PC-3 (cell line): Measurements from ENCODE around the gene AHNAK. TPM values are rescaled to one million over a fixed set of nuclear protein-coding genes. Genes with fewer than 3 reads are reported as not detected.
A peak's percentile ranks its signal among the peaks of the same experiment; 100 is the strongest.

Source experiments
- ATAC-seq: fragments of 200-7000 bp; cut with Tn5 transposase; 2 replicates; pipeline ENCODE4 v1.9.1; 2020; ENCODE audit warnings: mild to moderate bottlenecking, moderate library complexity
- BruUV-seq: library from RNA; stranded (reverse); fragments of 400-500 nt; replicated peaks from 2 replicates; lab custom pipeline; 2021; lab: Mats Ljungman, UMichigan
- CTCF ChIA-PET: fragments of 300-600 bp; sonication (Branson Sonifier 250); formaldehyde crosslinking; loops from one replicate; lab custom pipeline; 2022; ENCODE audit warnings: antibody characterized with exemption; lab: Charles Lee
- POLR2A ChIA-PET: fragments of 300-600 bp; sonication (Branson Sonifier 250); formaldehyde crosslinking; loops from one replicate; lab custom pipeline; 2022; ENCODE audit warnings: antibody characterized with exemption; ENCODE audit not compliant: unreplicated experiment; lab: Charles Lee
- DNase-seq: peaks from one replicate; pipeline ENCODE4 v3.0.0-alpha.2; 2015
- H2AFZ ChIP-seq: fragments of 300-600 bp; sonication (generic); 2 replicates; pipeline ENCODE4 v1.6.0; 2016; ENCODE audit warnings: antibody characterized with exemption, low read length
- H3F3A ChIP-seq: fragments of 300-600 bp; sonication (generic); one replicate; pipeline ENCODE4 v1.6.0; 2017; ENCODE audit warnings: antibody characterized with exemption, low read length, control low read depth, mild to moderate bottlenecking; ENCODE audit not compliant: unreplicated experiment
- H3K27ac ChIP-seq: fragments of 300-600 bp; sonication (generic); 2 replicates; pipeline ENCODE4 v1.5.1; 2016; ENCODE audit warnings: mild to moderate bottlenecking, low read length
- H3K27me3 ChIP-seq: fragments of 300-600 bp; sonication (generic); 2 replicates; pipeline ENCODE4 v1.6.1; 2016; ENCODE audit warnings: low read length, mixed read lengths
- H3K36me3 ChIP-seq: fragments of 300-600 bp; sonication (generic); 2 replicates; pipeline ENCODE4 v1.6.1; 2016; ENCODE audit warnings: low read depth, mixed run types, low read length, mixed read lengths
- H3K4me1 ChIP-seq: fragments of 300-600 bp; sonication (generic); 2 replicates; pipeline ENCODE4 v1.5.1; 2016; ENCODE audit warnings: low read length; ENCODE audit not compliant: insufficient read depth
- H3K4me2 ChIP-seq: fragments of 300-600 bp; sonication (generic); 2 replicates; pipeline ENCODE4 v1.6.0; 2016; ENCODE audit warnings: low read length
- H3K4me3 ChIP-seq: fragments of 300-600 bp; sonication (generic); 2 replicates; pipeline ENCODE4 v1.5.1; 2016; ENCODE audit warnings: mild to moderate bottlenecking, low read length, mixed read lengths
- H3K79me2 ChIP-seq: fragments of 300-600 bp; sonication (generic); 2 replicates; pipeline ENCODE4 v1.6.1; 2017; ENCODE audit warnings: low read length, mixed read lengths
- H3K9ac ChIP-seq: fragments of 300-600 bp; sonication (generic); 2 replicates; pipeline ENCODE4 v1.6.0; 2016; ENCODE audit warnings: mild to moderate bottlenecking, low read length
- H3K9me2 ChIP-seq: fragments of 300-600 bp; sonication (generic); replicated peaks from 2 replicates; pipeline ENCODE4 v1.6.1; 2016; ENCODE audit warnings: mixed run types, low read length, mixed read lengths
- H3K9me3 ChIP-seq: fragments of 300-600 bp; sonication (generic); 2 replicates; pipeline ENCODE4 v1.6.1; 2016; ENCODE audit warnings: low read length, mixed read lengths
- H4K20me1 ChIP-seq: fragments of 300-600 bp; sonication (generic); 2 replicates; pipeline ENCODE4 v1.6.1; 2016; ENCODE audit warnings: low read length, mixed read lengths
- EZH2 ChIP-seq: fragments of 300-600 bp; sonication (generic); IDR thresholded peaks from one replicate; pipeline ENCODE4 v1.6.1; 2017; ENCODE audit warnings: antibody characterized with exemption, mild to moderate bottlenecking, low read length; ENCODE audit not compliant: unreplicated experiment
- EZH2phosphoT487 ChIP-seq: fragments of 300-600 bp; sonication (generic); IDR thresholded peaks from 2 replicates; pipeline ENCODE4 v1.6.1; 2018; ENCODE audit warnings: mild to moderate bottlenecking, antibody characterized with exemption, low read length, borderline replicate concordance
- intact Hi-C: fragments of 100-400 bp; cut with micrococcal nuclease; formaldehyde crosslinking; loops from 2 replicates; pipeline ENCODE4 v1.9.0; 2023
- total RNA-seq: library from RNA; depleted of rRNA; stranded (reverse); fragments of >200 nt; gene quantifications from 2 replicates; pipeline ENCODE4 v1.2.3, GENCODE V29; 2014
- TF ChIP-seq, protein P1 (sequence below): fragments of 300-600 bp; sonication (generic); conservative IDR thresholded peaks from 2 replicates; pipeline ENCODE4 v1.5.1; 2017; ENCODE audit warnings: antibody characterized with exemption, low read depth, mild to moderate bottlenecking, low read length

AHNAK gene
- total RNA-seq, 1 experiment from 2014 or later, result 287 TPM

DNA sequence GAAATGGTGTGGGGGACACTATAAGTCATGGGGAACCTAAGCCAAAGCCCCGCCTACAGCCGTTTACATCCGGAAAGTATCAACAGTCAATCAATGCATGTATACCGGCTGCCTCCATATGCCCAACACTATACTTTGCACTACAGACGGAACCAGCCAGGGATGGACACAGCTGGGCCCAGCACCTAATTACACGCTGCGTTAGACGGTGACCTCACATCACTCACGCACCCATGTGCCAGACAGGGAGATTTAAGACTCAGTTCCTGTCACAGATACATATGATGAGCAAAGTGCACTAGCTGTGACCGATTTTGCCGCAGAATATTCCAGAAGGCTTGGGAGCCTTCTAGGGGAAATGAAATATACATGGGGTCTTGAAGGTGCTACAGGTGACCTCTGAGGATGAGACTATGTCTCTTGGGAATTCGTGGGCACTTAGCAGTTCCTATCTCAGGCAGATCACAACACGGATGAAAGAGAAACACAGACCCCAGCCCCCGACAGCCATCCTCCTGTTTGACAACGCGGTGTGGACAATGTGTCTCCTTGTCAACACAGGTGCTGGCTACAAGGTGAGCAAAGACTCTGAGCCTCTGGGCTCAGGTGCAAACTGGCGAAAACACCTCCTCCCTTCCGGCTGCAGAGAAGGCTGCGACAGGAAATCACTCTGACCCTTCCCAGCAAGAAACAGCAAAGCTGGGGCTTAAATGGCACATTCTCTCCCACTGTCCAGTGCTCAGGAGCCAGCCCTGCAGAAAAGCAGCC is 8.0 kb downstream of the AHNAK start:
- Histone ChIP-seq H3K4me3 (peak overlapping the region; percentile 56), H3K79me2 (peaks cover 98% of the 10 kb centered on the region), H2AFZ (no peak overlapping the region), H4K20me1 (peaks cover 67% of the 10 kb centered on the region), H3K27me3 (no peaks in the 10 kb centered on the region), H3F3A (peaks cover 12% of the 10 kb centered on the region), H3K9me2 (no peaks in the 10 kb centered on the region), H3K4me1 (peaks cover 57% of the 10 kb centered on the region), H3K27ac (peak overlapping the region; percentile 64), H3K9ac (peak overlapping the region; percentile 33), H3K4me2 (peak overlapping the region; percentile 86), H3K9me3 (no peaks in the 10 kb centered on the region), H3K36me3 (peaks cover 25% of the 10 kb centered on the region)
- DNase-seq (no peak), ATAC-seq (no peak)
- ChIA-PET CTCF (interaction anchor here (0.9 to 2.1 kb wide), 6 partner anchors 22 to 144 kb away, joined by 3 to 23 read pairs (median 6); no protein-coding TSS in a partner anchor), POLR2A (interaction anchor here (0.9 to 1.0 kb wide), 2 partner anchors 53 to 143 kb away, joined by 3 to 5 read pairs; partner anchors contain the start of gene TUT1)
- intact Hi-C loops, result no loop called here
- no TSS peak for BruUV-seq
- TF ChIP-seq, protein P1, sequence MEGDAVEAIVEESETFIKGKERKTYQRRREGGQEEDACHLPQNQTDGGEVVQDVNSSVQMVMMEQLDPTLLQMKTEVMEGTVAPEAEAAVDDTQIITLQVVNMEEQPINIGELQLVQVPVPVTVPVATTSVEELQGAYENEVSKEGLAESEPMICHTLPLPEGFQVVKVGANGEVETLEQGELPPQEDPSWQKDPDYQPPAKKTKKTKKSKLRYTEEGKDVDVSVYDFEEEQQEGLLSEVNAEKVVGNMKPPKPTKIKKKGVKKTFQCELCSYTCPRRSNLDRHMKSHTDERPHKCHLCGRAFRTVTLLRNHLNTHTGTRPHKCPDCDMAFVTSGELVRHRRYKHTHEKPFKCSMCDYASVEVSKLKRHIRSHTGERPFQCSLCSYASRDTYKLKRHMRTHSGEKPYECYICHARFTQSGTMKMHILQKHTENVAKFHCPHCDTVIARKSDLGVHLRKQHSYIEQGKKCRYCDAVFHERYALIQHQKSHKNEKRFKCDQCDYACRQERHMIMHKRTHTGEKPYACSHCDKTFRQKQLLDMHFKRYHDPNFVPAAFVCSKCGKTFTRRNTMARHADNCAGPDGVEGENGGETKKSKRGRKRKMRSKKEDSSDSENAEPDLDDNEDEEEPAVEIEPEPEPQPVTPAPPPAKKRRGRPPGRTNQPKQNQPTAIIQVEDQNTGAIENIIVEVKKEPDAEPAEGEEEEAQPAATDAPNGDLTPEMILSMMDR, result no peak
- TF ChIP-seq EZH2phosphoT487 (no peak), EZH2 (no peak)

DNA sequence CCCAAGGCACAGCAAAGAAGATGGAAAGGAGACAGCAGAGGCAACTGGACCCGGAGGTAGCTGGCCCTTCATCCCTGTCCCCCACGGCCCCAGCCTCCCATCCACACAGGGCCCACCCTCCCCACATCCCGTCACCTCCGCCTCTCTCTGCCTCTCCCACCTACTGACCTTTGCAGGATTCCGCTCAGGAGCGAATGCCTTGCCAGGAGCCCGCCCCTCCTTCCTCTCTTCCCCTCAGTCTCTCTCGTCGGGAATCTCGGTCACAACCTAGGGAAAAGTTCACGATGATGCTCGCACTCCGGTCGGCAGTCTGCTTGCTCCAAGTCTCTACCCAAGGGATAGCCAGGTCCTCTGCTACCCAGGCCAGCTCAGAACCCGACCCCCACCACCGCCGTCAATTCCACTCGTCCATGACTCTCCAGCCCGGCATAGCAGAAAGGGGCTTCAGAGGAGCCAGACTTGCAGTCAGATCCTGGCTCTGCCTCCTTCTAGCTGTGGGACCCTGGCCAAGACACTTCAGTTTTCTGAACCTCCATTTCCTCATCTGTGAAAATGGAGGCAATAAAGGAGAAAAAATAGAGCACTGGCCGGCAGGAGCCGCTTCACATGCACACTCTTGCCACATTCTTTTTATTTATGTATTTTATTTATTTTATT is 10.2 kb downstream of the AHNAK start:
- H3K4me2 ChIP-seq, result no peak overlapping the region
- peaks cover 47% of the 10 kb centered on the region for H3K36me3 ChIP-seq
- no peak overlapping the region for H3K9ac ChIP-seq
- H3K9me3 ChIP-seq, result no peaks in the 10 kb centered on the region
- no peaks in the 10 kb centered on the region for H3K9me2 ChIP-seq
- no peak for DNase-seq
- ATAC-seq, result no peak
- no peak overlapping the region for H3K27ac ChIP-seq
- intact Hi-C loops, result no loop called here
- peaks cover 98% of the 10 kb centered on the region for H3K79me2 ChIP-seq
- no peaks in the 10 kb centered on the region for H3K27me3 ChIP-seq
- TF ChIP-seq EZH2, result no peak
- TF ChIP-seq EZH2phosphoT487, result no peak
- TF ChIP-seq, protein P1, result no peak
- ChIA-PET CTCF (no interaction called here), POLR2A (no interaction called here)
- no peak overlapping the region for H3K4me3 ChIP-seq
- no TSS peak for BruUV-seq
- H3F3A ChIP-seq, result peaks cover 12% of the 10 kb centered on the region
- no peak overlapping the region for H2AFZ ChIP-seq
- peaks cover 55% of the 10 kb centered on the region for H4K20me1 ChIP-seq
- H3K4me1 ChIP-seq, result peaks cover 35% of the 10 kb centered on the region
